Measurements from ENCODE around the gene UNC13B. TPM values are rescaled to one million over a fixed set of nuclear protein-coding genes. Genes with fewer than 3 reads are reported as not detected.

The UNC13B gene
- total and polyA plus RNA-seq, 2 of the 8 experiments (the other 6 are each of a cell fraction or from before 2014, with no cell fraction given), result 23.1 to 51.7 TPM

GRCh38 chr9:35285731-35286130 lies 123.9 kb downstream of the UNC13B start:
- DNase-seq (ENCODE audit: low read depth in 1 of 2, low spot score in 2 of 2), result no peak
- POLR2A ChIA-PET (ENCODE audit: partially characterized antibody), result no interaction called here
- H3K4ac ChIP-seq (replicated peaks; ENCODE audit: insufficient read length, low read depth, low read length), result no peak overlapping the region
- TF ChIP-seq SP1 (IDR thresholded peaks at IDR 0.05; ENCODE audit: low read depth, low read length), result no peak
- no peak for TF ChIP-seq TAF7 (optimal IDR thresholded peaks at IDR 0.05; ENCODE audit: borderline replicate concordance, low read depth, low read length)
- TF ChIP-seq SAP30 (IDR thresholded peaks at IDR 0.05; ENCODE audit: insufficient read depth, insufficient replicate concordance, low read length), result no peak
- TF ChIP-seq TEAD4 (IDR thresholded peaks at IDR 0.05; ENCODE audit: low read depth, low read length), result no peak
- no peak for TF ChIP-seq POLR2A (IDR thresholded peaks at IDR 0.05; ENCODE audit: control extremely low read depth in 1 of 2, low read depth in 2 of 2, low read length in 2 of 2)
- no peak for TF ChIP-seq EP300 (IDR thresholded peaks at IDR 0.05; ENCODE audit: borderline replicate concordance in 1 of 2, low read depth in 2 of 2, low read length in 2 of 2)
- no peak for TF ChIP-seq RNF2 (IDR thresholded peaks at IDR 0.05; ENCODE audit: borderline replicate concordance, low read depth, low read length, missing control alignments, poor library complexity, severe bottlenecking)
- TF ChIP-seq TAF1 (IDR thresholded peaks at IDR 0.05; ENCODE audit: low read depth, low read length), result no peak
- no peak for TF ChIP-seq SIRT6 (IDR thresholded peaks at IDR 0.05; ENCODE audit: low read length)
- TF ChIP-seq CHD2 (IDR thresholded peaks at IDR 0.05; ENCODE audit: low read length), result no peak
- no peak for TF ChIP-seq BCL11A (IDR thresholded peaks at IDR 0.05; ENCODE audit: low read depth in 2 of 2, low read length in 2 of 2)
- TF ChIP-seq HDAC2 (IDR thresholded peaks at IDR 0.05; ENCODE audit: borderline replicate concordance in 1 of 2, low read depth in 2 of 2, low read length in 2 of 2), result no peak
- no peak for TF ChIP-seq POLR2AphosphoS5 (IDR thresholded peaks at IDR 0.05; ENCODE audit: low read depth, low read length)
- TF ChIP-seq BRCA1 (IDR thresholded peaks at IDR 0.05; ENCODE audit: low read depth, low read length), result no peak

More at GRCh38 chr9:35285731-35286130, 123.9 kb downstream of the UNC13B start:
- Histone ChIP-seq H2BK5ac (ENCODE audit: low read depth, low read length) (no peak overlapping the region), H2AFZ (ENCODE audit: low read length) (no peak overlapping the region), H2BK20ac (ENCODE audit: low read length) (no peak overlapping the region), H3K4me3 (ENCODE audit: extremely low read depth in 1 of 4, insufficient read depth in 2 of 4, low read depth in 3 of 4, low read length in 4 of 4) (no peak overlapping the region), H4K91ac (replicated peaks; ENCODE audit: insufficient read length, low read length) (no peak overlapping the region), H3K79me1 (ENCODE audit: low read depth, low read length) (no peaks in the 10 kb centered on the region), H2AK5ac (ENCODE audit: low read depth, low read length) (no peak overlapping the region), H3K9ac (replicated peaks in 1 of 4; ENCODE audit: extremely low read depth in 1 of 4, low read depth in 3 of 4, low read length in 3 of 4) (no peak overlapping the region), H3K27me3 (replicated peaks in 1 of 4; ENCODE audit: control insufficient read depth in 3 of 4, extremely low read depth in 1 of 4, insufficient read depth in 3 of 4, low read length in 3 of 4) (no peaks in the 10 kb centered on the region), H4K20me1 (replicated peaks in 1 of 2; ENCODE audit: control insufficient read depth in 1 of 2, insufficient read depth in 2 of 2, low read length in 2 of 2) (peaks cover 0 to 2% of the 10 kb centered on the region in 2 experiments), H3K56ac (replicated peaks; ENCODE audit: insufficient read length, low read depth, low read length) (no peak overlapping the region), H3K23me2 (ENCODE audit: low read depth, low read length) (no peaks in the 10 kb centered on the region; the same call in 1 of the 2 replicates), H3K36me3 (ENCODE audit: control insufficient read depth in 2 of 4, insufficient read depth in 4 of 4, low read length in 3 of 4) (no peaks in the 10 kb centered on the region), H3K9me3 (ENCODE audit: insufficient read depth in 2 of 2, low read depth in 1 of 2, low read length in 1 of 2) (no peaks in the 10 kb centered on the region), H3K14ac (ENCODE audit: insufficient read length) (no peak overlapping the region), H2BK120ac (replicated peaks; ENCODE audit: low read depth, low read length) (no peak overlapping the region), H3K4me1 (replicated peaks in 1 of 4; ENCODE audit: control insufficient read depth in 3 of 4, insufficient read depth in 4 of 4, low read length in 3 of 4) (no peaks in the 10 kb centered on the region), H3K18ac (ENCODE audit: extremely low read depth, low read length) (no peak overlapping the region), H2BK12ac (ENCODE audit: low read depth, low read length) (no peak overlapping the region), H4K8ac (ENCODE audit: extremely low read depth, insufficient read depth, low read length) (no peak overlapping the region), H3K4me2 (ENCODE audit: insufficient read depth in 1 of 2, low read depth in 2 of 2, low read length in 2 of 2) (no peak overlapping the region), H4K5ac (ENCODE audit: insufficient read length, low read depth, low read length) (no peak overlapping the region), H3K27ac (ENCODE audit: low read depth, low read length) (no peak overlapping the region), H3K23ac (ENCODE audit: insufficient read length) (no peak overlapping the region), H3K79me2 (ENCODE audit: control insufficient read depth in 1 of 2, insufficient read depth in 2 of 2, low read length in 2 of 2) (no peaks in the 10 kb centered on the region), H2BK15ac (ENCODE audit: low read length) (no peak overlapping the region)
- FAIRE-seq, result no peak
- CTCF ChIA-PET (ENCODE audit: partially characterized antibody), result interaction anchor here (0.9 kb wide), 1 partner anchor 58 kb away, joined by 5 read pairs; no protein-coding TSS in a partner anchor
- WGBS, 2 experiments (ENCODE audit: extremely low coverage in 1 of 2, insufficient coverage in 1 of 2, insufficient read length in 1 of 2, insufficient replicate concordance in 2 of 2, low coverage in 1 of 2, low lambda C conversion rate in 2 of 2, missing lambda C conversion rate in 1 of 2), result 90% methylated on average over 1 of the region's 1 CpG; no CpG with 5 or more reads in 1 of the 2 experiments
